ENCODE results near the gene NLN. TPM values are rescaled to one million over a fixed set of nuclear protein-coding genes. Genes with fewer than 3 reads are reported as not detected.
"Not testable (repeated sequence)": the region's sequence is repeated elsewhere in the genome, so short reads cannot be mapped to it uniquely, and the experiment has no call there.

NLN gene
- polyA plus RNA-seq, 4 donors, result 2.2 to 11.7 (median 7.6) TPM

GRCh38 chr5:65835191-65835590, 113.2 kb downstream of the NLN start:
- 18 to 65% (median 59%) methylated on average over 2 of the region's 2 CpGs for WGBS, 3 donors
- Histone ChIP-seq H3K4me1 (ENCODE audit: control insufficient read depth in 3 of 3, insufficient read depth in 2 of 3, low read depth in 1 of 3, low read length in 2 of 3) (no peaks in the 10 kb centered on the region), H3K9me3 (ENCODE audit: control insufficient read depth in 2 of 2, insufficient read depth in 1 of 2, low read depth in 1 of 2, low read length in 1 of 2) (no peaks in the 10 kb centered on the region), H3K4me3 (ENCODE audit: low read depth in 1 of 3, low read length in 3 of 3) (no peak overlapping the region), H3K27ac (ENCODE audit: low read depth in 1 of 3, low read length in 2 of 3) (no peak overlapping the region), H3K27me3 (ENCODE audit: control insufficient read depth in 3 of 3, insufficient read depth in 3 of 3, low read length in 3 of 3) (no peaks in the 10 kb centered on the region), H3K36me3 (ENCODE audit: control insufficient read depth in 3 of 3, insufficient read depth in 2 of 3, low read depth in 1 of 3, low read length in 3 of 3) (no peaks in the 10 kb centered on the region)
- no peak for FAIRE-seq
- no peak for DNase-seq

- Histone ChIP-seq H3K27ac (ENCODE audit: low read depth in 1 of 3, low read length in 2 of 3) (no peak overlapping the region), H3K4me3 (ENCODE audit: low read depth in 1 of 3, low read length in 3 of 3) (no peak overlapping the region), H3K27me3 (ENCODE audit: control insufficient read depth in 3 of 3, insufficient read depth in 3 of 3, low read length in 3 of 3) (no peaks in the 10 kb centered on the region), H3K9me3 (ENCODE audit: control insufficient read depth in 2 of 2, insufficient read depth in 1 of 2, low read depth in 1 of 2, low read length in 1 of 2) (no peaks in the 10 kb centered on the region), H3K36me3 (ENCODE audit: control insufficient read depth in 3 of 3, insufficient read depth in 2 of 3, low read depth in 1 of 3, low read length in 3 of 3) (no peaks in the 10 kb centered on the region), H3K4me1 (ENCODE audit: control insufficient read depth in 3 of 3, insufficient read depth in 2 of 3, low read depth in 1 of 3, low read length in 2 of 3) (no peaks in the 10 kb centered on the region)
- no peak for FAIRE-seq
- DNase-seq, result no peak
These were observed 115.1 kb downstream of the NLN start for GRCh38 chr5:65837139-65837538.

GRCh38 chr5:65839170-65839569, 117.2 kb downstream of the NLN start:
- FAIRE-seq; H3K36me3 ChIP-seq (ENCODE audit: control insufficient read depth in 3 of 3, insufficient read depth in 2 of 3, low read depth in 1 of 3, low read length in 3 of 3); H3K4me3 ChIP-seq (ENCODE audit: low read depth in 1 of 3, low read length in 3 of 3); H3K4me1 ChIP-seq (ENCODE audit: control insufficient read depth in 3 of 3, insufficient read depth in 2 of 3, low read depth in 1 of 3, low read length in 2 of 3); H3K27me3 ChIP-seq (ENCODE audit: control insufficient read depth in 3 of 3, insufficient read depth in 3 of 3, low read length in 3 of 3); H3K27ac ChIP-seq (ENCODE audit: low read depth in 1 of 3, low read length in 2 of 3); H3K9me3 ChIP-seq (ENCODE audit: control insufficient read depth in 2 of 2, insufficient read depth in 1 of 2, low read depth in 1 of 2, low read length in 1 of 2); DNase-seq: not testable (repeated sequence)

- Histone ChIP-seq H3K4me3 (ENCODE audit: low read depth in 1 of 3, low read length in 3 of 3) (no peak overlapping the region), H3K4me1 (ENCODE audit: control insufficient read depth in 3 of 3, insufficient read depth in 2 of 3, low read depth in 1 of 3, low read length in 2 of 3) (no peaks in the 10 kb centered on the region), H3K27me3 (ENCODE audit: control insufficient read depth in 3 of 3, insufficient read depth in 3 of 3, low read length in 3 of 3) (peaks cover 0 to 2% (median 0%) of the 10 kb centered on the region in 3 donors), H3K9me3 (ENCODE audit: control insufficient read depth in 2 of 2, insufficient read depth in 1 of 2, low read depth in 1 of 2, low read length in 1 of 2) (peaks cover 0 to 3% of the 10 kb centered on the region in 2 donors), H3K27ac (ENCODE audit: low read depth in 1 of 3, low read length in 2 of 3) (no peak overlapping the region), H3K36me3 (ENCODE audit: control insufficient read depth in 3 of 3, insufficient read depth in 2 of 3, low read depth in 1 of 3, low read length in 3 of 3) (no peaks in the 10 kb centered on the region)
- no peak for DNase-seq
- FAIRE-seq, result no peak
- WGBS, 3 donors, result 41 to 56% (median 51%) methylated on average over 3 of the region's 3 CpGs
These were observed 118.1 kb downstream of the NLN start for GRCh38 chr5:65840071-65840470.

DNA sequence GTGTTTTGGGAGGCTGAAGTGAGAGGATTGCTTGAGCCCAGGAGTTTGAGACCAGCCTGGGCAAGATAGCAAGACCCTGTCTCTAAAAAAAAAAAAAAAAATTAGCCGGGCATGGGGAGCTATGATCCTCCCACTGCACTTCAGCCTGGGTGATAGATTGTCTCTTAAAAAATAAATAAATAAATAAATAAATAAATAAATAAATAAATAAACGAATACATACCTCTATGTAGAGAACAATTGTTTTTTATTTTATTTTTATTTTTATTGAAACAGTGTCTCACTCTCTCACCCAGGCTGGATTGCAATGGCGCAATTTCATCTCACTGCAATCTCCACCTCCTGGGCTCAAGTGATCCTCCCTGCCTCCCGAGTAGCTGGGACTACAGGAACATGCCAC, 122.8 kb downstream of the NLN start:
- FAIRE-seq, result not testable (repeated sequence)

GRCh38 chr5:65846101-65846500, 124.1 kb downstream of the NLN start:
- FAIRE-seq (no peak), DNase-seq (peak; percentile 74 to 75)
- Histone ChIP-seq H3K4me3 (ENCODE audit: low read depth in 1 of 3, low read length in 3 of 3) (no peak overlapping the region), H3K4me1 (ENCODE audit: control insufficient read depth in 3 of 3, insufficient read depth in 2 of 3, low read depth in 1 of 3, low read length in 2 of 3) (peaks cover 0 to 3% (median 0%) of the 10 kb centered on the region in 3 donors), H3K27ac (ENCODE audit: low read depth in 1 of 3, low read length in 2 of 3) (peak overlapping the region in 1 of 3 donors; percentile 87), H3K9me3 (ENCODE audit: control insufficient read depth in 2 of 2, insufficient read depth in 1 of 2, low read depth in 1 of 2, low read length in 1 of 2) (peaks cover 0 to 3% of the 10 kb centered on the region in 2 donors), H3K36me3 (ENCODE audit: control insufficient read depth in 3 of 3, insufficient read depth in 2 of 3, low read depth in 1 of 3, low read length in 3 of 3) (no peaks in the 10 kb centered on the region), H3K27me3 (ENCODE audit: control insufficient read depth in 3 of 3, insufficient read depth in 3 of 3, low read length in 3 of 3) (peaks cover 0 to 2% (median 0%) of the 10 kb centered on the region in 3 donors)
- WGBS, 3 donors, result 20 to 70% (median 52%) methylated on average over 1 of the region's 1 CpG

More for the DNA sequence above, 122.8 kb downstream of the NLN start:
- not testable (repeated sequence) for H3K4me3 ChIP-seq (ENCODE audit: low read depth in 1 of 3, low read length in 3 of 3); H3K4me1 ChIP-seq (ENCODE audit: control insufficient read depth in 3 of 3, insufficient read depth in 2 of 3, low read depth in 1 of 3, low read length in 2 of 3); H3K27me3 ChIP-seq (ENCODE audit: control insufficient read depth in 3 of 3, insufficient read depth in 3 of 3, low read length in 3 of 3); H3K9me3 ChIP-seq (ENCODE audit: control insufficient read depth in 2 of 2, insufficient read depth in 1 of 2, low read depth in 1 of 2, low read length in 1 of 2); H3K27ac ChIP-seq (ENCODE audit: low read depth in 1 of 3, low read length in 2 of 3); H3K36me3 ChIP-seq (ENCODE audit: control insufficient read depth in 3 of 3, insufficient read depth in 2 of 3, low read depth in 1 of 3, low read length in 3 of 3); DNase-seq
- WGBS, 3 donors, result 84 to 90% (median 89%) methylated on average over 4 of the region's 4 CpGs

- H3K27ac ChIP-seq (ENCODE audit: low read depth in 1 of 3, low read length in 2 of 3); H3K36me3 ChIP-seq (ENCODE audit: control insufficient read depth in 3 of 3, insufficient read depth in 2 of 3, low read depth in 1 of 3, low read length in 3 of 3); H3K27me3 ChIP-seq (ENCODE audit: control insufficient read depth in 3 of 3, insufficient read depth in 3 of 3, low read length in 3 of 3); H3K4me1 ChIP-seq (ENCODE audit: control insufficient read depth in 3 of 3, insufficient read depth in 2 of 3, low read depth in 1 of 3, low read length in 2 of 3); H3K9me3 ChIP-seq (ENCODE audit: control insufficient read depth in 2 of 2, insufficient read depth in 1 of 2, low read depth in 1 of 2, low read length in 1 of 2); H3K4me3 ChIP-seq (ENCODE audit: low read depth in 1 of 3, low read length in 3 of 3); DNase-seq; FAIRE-seq: not testable (repeated sequence)
- WGBS, 3 donors, result 95 to 96% (median 96%) methylated on average over 5 of the region's 5 CpGs
These were observed 125.0 kb downstream of the NLN start for GRCh38 chr5:65847019-65847418.

DNA sequence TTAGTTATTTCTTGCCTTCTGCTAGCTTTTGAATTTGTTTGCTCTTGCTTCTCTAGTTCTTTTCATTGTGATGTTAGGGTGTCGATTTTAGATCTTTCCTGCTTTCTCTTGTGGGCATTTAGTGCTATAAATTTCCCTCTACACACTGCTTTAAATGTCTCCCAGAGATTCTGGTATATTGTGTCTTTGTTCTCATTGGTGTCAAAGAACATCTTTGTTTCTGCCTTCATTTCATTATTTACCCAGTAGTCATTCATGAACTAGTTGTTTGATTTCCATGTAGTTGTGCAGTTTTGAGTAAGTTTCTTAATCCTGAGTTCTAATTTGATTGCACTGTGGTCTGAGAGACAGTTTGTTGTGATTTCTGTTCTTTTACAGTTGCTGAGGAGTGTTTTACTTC, 127.9 kb downstream of the NLN start:
- H3K36me3 ChIP-seq (ENCODE audit: control insufficient read depth in 3 of 3, insufficient read depth in 2 of 3, low read depth in 1 of 3, low read length in 3 of 3); FAIRE-seq; H3K9me3 ChIP-seq (ENCODE audit: control insufficient read depth in 2 of 2, insufficient read depth in 1 of 2, low read depth in 1 of 2, low read length in 1 of 2); H3K27ac ChIP-seq (ENCODE audit: low read depth in 1 of 3, low read length in 2 of 3); H3K27me3 ChIP-seq (ENCODE audit: control insufficient read depth in 3 of 3, insufficient read depth in 3 of 3, low read length in 3 of 3); H3K4me3 ChIP-seq (ENCODE audit: low read depth in 1 of 3, low read length in 3 of 3); H3K4me1 ChIP-seq (ENCODE audit: control insufficient read depth in 3 of 3, insufficient read depth in 2 of 3, low read depth in 1 of 3, low read length in 2 of 3); DNase-seq: not testable (repeated sequence)
- 14 to 38% (median 20%) methylated on average over 1 of the region's 1 CpG for WGBS, 3 donors

DNA sequence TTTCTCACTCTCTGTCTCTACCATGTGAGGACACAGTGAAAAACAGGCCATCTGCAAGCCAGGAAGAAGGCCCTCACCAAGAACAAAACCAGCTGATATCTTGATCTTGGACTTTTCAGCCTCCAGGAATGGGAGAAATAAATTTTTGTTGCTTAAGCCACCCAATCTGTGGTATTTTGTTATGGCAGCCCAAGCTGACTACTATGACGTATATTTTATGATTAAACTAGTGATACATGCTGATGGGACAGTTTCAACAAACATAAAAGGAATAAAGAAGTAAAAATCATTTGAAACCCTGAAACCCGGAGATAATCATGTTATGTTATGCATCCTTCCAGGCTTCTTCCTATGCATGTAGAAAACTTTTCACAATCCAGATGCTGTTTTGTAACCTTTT, 132.9 kb downstream of the NLN start:
- WGBS, 3 donors, result 67 to 88% (median 75%) methylated on average over 2 of the region's 2 CpGs
- Histone ChIP-seq H3K27ac (ENCODE audit: low read depth in 1 of 3, low read length in 2 of 3) (no peak overlapping the region), H3K27me3 (ENCODE audit: control insufficient read depth in 3 of 3, insufficient read depth in 3 of 3, low read length in 3 of 3) (peaks cover 0 to 29% (median 1%) of the 10 kb centered on the region in 3 donors), H3K4me3 (ENCODE audit: low read depth in 1 of 3, low read length in 3 of 3) (no peak overlapping the region), H3K4me1 (ENCODE audit: control insufficient read depth in 3 of 3, insufficient read depth in 2 of 3, low read depth in 1 of 3, low read length in 2 of 3) (no peaks in the 10 kb centered on the region), H3K9me3 (ENCODE audit: control insufficient read depth in 2 of 2, insufficient read depth in 1 of 2, low read depth in 1 of 2, low read length in 1 of 2) (peaks cover 0 to 7% of the 10 kb centered on the region in 2 donors), H3K36me3 (ENCODE audit: control insufficient read depth in 3 of 3, insufficient read depth in 2 of 3, low read depth in 1 of 3, low read length in 3 of 3) (no peaks in the 10 kb centered on the region)
- FAIRE-seq (no peak), DNase-seq (no peak)

All from small intestine (tissue), 7 donors.